ENCODE results near the gene ANKRD37. TPM values are rescaled to one million over a fixed set of nuclear protein-coding genes. Genes with fewer than 3 reads are reported as not detected.

Gene ANKRD37
- total RNA-seq, 1 experiment from 2014 or later: 3.7 TPM

DNA sequence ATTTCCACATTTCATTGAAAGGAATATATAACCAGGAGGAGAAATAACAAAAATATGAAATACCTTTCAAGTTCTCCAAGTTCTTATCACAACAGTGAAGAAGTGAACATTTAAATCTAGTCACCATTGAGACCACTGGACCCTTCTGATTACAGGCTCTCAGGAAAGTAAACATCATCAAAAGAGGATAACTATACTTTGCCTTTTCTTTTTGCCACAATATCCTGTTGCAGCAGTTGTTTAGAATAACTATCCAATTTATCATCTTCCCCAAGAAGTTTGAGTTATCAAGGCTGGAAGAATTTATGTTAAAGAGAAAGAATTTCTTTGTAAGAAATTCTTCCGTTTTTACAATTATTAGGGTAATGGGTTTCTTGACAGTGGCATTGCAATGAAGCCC is 4.5 kb upstream of the ANKRD37 start:
- no peak for DNase-seq
- H3K4me2 ChIP-seq (ENCODE audit: insufficient read depth, insufficient read length, low read length): no peak overlapping the region
- Mint-ChIP-seq H3K27ac (no peak overlapping the region), H3K4me3 (no peak overlapping the region), H3K36me3 (ENCODE audit: insufficient read depth in 1 of 3, low read depth in 3 of 3) (peaks cover 0 to 7% (median 0%) of the 10 kb centered on the region in 3 experiments; a peak in 2 of 7 replicates), H3K4me1 (peaks cover 11 to 16% of the 10 kb centered on the region in 2 experiments), H3K27me3 (ENCODE audit: low read depth) (peaks cover 2% of the 10 kb centered on the region; the same call in 1 of the 2 replicates), H3K9me3 (peaks cover 2 to 3% of the 10 kb centered on the region in 2 experiments; a peak in 4 of 5 replicates)
- no peak overlapping the region for H3K9ac ChIP-seq (ENCODE audit: extremely low read depth, insufficient read length, low read length)
- no peak overlapping the region for H3K23ac ChIP-seq (ENCODE audit: insufficient read length, low read depth, low read length)
- H3K14ac ChIP-seq (ENCODE audit: insufficient read depth, low read length): no peak overlapping the region
- no peak overlapping the region for H3K18ac ChIP-seq (ENCODE audit: insufficient read length, low read depth, low read length)
- no peak overlapping the region for H2BK12ac ChIP-seq (ENCODE audit: insufficient read length, low read depth, low read length)
- no peaks in the 10 kb centered on the region for H3K9me3 ChIP-seq (ENCODE audit: control insufficient read depth, low read depth, low read length)
- H2BK120ac ChIP-seq (ENCODE audit: low read depth, low read length, poor library complexity, severe bottlenecking): no peak overlapping the region
- H3K23me2 ChIP-seq (ENCODE audit: insufficient read length, low read depth, low read length, poor library complexity, severe bottlenecking): peaks cover 8% of the 10 kb centered on the region
- no peaks in the 10 kb centered on the region for H4K20me1 ChIP-seq (ENCODE audit: control insufficient read depth, insufficient read depth, insufficient read length)
- no peak overlapping the region for H2AK5ac ChIP-seq (ENCODE audit: insufficient read length, low read length)
- no peaks in the 10 kb centered on the region for H3K4me1 ChIP-seq (ENCODE audit: insufficient read depth, low read length)
- H2BK15ac ChIP-seq (ENCODE audit: low read depth, low read length): no peak overlapping the region
- TF ChIP-seq, protein P1, sequence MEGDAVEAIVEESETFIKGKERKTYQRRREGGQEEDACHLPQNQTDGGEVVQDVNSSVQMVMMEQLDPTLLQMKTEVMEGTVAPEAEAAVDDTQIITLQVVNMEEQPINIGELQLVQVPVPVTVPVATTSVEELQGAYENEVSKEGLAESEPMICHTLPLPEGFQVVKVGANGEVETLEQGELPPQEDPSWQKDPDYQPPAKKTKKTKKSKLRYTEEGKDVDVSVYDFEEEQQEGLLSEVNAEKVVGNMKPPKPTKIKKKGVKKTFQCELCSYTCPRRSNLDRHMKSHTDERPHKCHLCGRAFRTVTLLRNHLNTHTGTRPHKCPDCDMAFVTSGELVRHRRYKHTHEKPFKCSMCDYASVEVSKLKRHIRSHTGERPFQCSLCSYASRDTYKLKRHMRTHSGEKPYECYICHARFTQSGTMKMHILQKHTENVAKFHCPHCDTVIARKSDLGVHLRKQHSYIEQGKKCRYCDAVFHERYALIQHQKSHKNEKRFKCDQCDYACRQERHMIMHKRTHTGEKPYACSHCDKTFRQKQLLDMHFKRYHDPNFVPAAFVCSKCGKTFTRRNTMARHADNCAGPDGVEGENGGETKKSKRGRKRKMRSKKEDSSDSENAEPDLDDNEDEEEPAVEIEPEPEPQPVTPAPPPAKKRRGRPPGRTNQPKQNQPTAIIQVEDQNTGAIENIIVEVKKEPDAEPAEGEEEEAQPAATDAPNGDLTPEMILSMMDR (conservative IDR thresholded peaks at IDR 0.05): no peak
- H4K8ac ChIP-seq (replicated peaks; ENCODE audit: insufficient read length, low read depth, low read length): no peak overlapping the region
- H3K79me1 ChIP-seq (ENCODE audit: insufficient read depth, low read depth, low read length, poor library complexity, severe bottlenecking): no peaks in the 10 kb centered on the region
- no peak overlapping the region for H3T11ph ChIP-seq (ENCODE audit: low read length)
- no peaks in the 10 kb centered on the region for H3K27me3 ChIP-seq (ENCODE audit: insufficient read depth, low read length)
- no peak overlapping the region for H3K4ac ChIP-seq (ENCODE audit: low read depth, low read length)
- H4K5ac ChIP-seq (ENCODE audit: insufficient read length, low read depth, low read length): no peak overlapping the region
- no peak overlapping the region for H2BK20ac ChIP-seq (ENCODE audit: low read depth, low read length, poor library complexity, severe bottlenecking)
- H3K56ac ChIP-seq (ENCODE audit: insufficient read length, low read depth, low read length): no peak overlapping the region
- no peak overlapping the region for H4K91ac ChIP-seq (ENCODE audit: insufficient read length, low read depth, low read length)
- H2AFZ ChIP-seq (ENCODE audit: low read length): no peak overlapping the region
- no peak overlapping the region for H3K27ac ChIP-seq (ENCODE audit: insufficient read length, low read depth, low read length)
- WGBS (ENCODE audit: extremely low coverage, insufficient read length, low lambda C conversion rate): no CpG with 5 or more reads among the region's 1 CpG
- H3K79me2 ChIP-seq (ENCODE audit: insufficient read depth, low read length): no peaks in the 10 kb centered on the region
- H2BK5ac ChIP-seq (ENCODE audit: insufficient read length, low read length): no peak overlapping the region

Data from H9 (cell line).